ENCODE results near the gene RAB31. TPM values are rescaled to one million over a fixed set of nuclear protein-coding genes. Genes with fewer than 3 reads are reported as not detected.

RAB31 gene
- total RNA-seq, 2 donors from 2014 or later: 7.7 to 86.9 TPM

- no peak for DNase-seq (ENCODE audit: low spot score)
- peak overlapping the region; percentile 55 to 62 for H3K27ac ChIP-seq
Observed at GRCh38 chr18:9824952-9825371, 116.9 kb downstream of the RAB31 start.

GRCh38 chr18:9825571-9826073, 117.5 kb downstream of the RAB31 start:
- peak; percentile 71 for DNase-seq (ENCODE audit: low spot score)
- intact Hi-C loops (cut with DNase I): no loop called here
- Histone ChIP-seq H3K4me3 (no peak overlapping the region), H3K9me3 (no peaks in the 10 kb centered on the region), H3K27ac (peak overlapping the region; percentile 55 to 62), H3K4me1 (replicated peaks) (no peaks in the 10 kb centered on the region), H3K36me3 (no peaks in the 10 kb centered on the region), H3K27me3 (replicated peaks; ENCODE audit: insufficient read depth) (no peaks in the 10 kb centered on the region)
- TF ChIP-seq POLR2A (IDR thresholded peaks at IDR 0.05): no peak
- TF ChIP-seq POLR2AphosphoS5 (IDR thresholded peaks at IDR 0.05): peak; percentile 89
- 44% methylated on average over 6 of the region's 6 CpGs for WGBS

More at GRCh38 chr18:9824952-9825371, 116.9 kb downstream of the RAB31 start:
- Histone ChIP-seq H3K27me3 (replicated peaks; ENCODE audit: insufficient read depth) (no peaks in the 10 kb centered on the region), H3K9me3 (no peaks in the 10 kb centered on the region), H3K4me3 (no peak overlapping the region), H3K36me3 (no peaks in the 10 kb centered on the region), H3K4me1 (replicated peaks) (no peaks in the 10 kb centered on the region)
- intact Hi-C loops (cut with DNase I): no loop called here
- TF ChIP-seq, protein P1, sequence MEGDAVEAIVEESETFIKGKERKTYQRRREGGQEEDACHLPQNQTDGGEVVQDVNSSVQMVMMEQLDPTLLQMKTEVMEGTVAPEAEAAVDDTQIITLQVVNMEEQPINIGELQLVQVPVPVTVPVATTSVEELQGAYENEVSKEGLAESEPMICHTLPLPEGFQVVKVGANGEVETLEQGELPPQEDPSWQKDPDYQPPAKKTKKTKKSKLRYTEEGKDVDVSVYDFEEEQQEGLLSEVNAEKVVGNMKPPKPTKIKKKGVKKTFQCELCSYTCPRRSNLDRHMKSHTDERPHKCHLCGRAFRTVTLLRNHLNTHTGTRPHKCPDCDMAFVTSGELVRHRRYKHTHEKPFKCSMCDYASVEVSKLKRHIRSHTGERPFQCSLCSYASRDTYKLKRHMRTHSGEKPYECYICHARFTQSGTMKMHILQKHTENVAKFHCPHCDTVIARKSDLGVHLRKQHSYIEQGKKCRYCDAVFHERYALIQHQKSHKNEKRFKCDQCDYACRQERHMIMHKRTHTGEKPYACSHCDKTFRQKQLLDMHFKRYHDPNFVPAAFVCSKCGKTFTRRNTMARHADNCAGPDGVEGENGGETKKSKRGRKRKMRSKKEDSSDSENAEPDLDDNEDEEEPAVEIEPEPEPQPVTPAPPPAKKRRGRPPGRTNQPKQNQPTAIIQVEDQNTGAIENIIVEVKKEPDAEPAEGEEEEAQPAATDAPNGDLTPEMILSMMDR (IDR thresholded peaks at IDR 0.05): no peak
- TF ChIP-seq POLR2AphosphoS5 (IDR thresholded peaks at IDR 0.05) (no peak), POLR2A (IDR thresholded peaks at IDR 0.05) (no peak)
- WGBS: 78% methylated on average over 3 of the region's 3 CpGs

- TF ChIP-seq POLR2AphosphoS5 (IDR thresholded peaks at IDR 0.05) (no peak), POLR2A (IDR thresholded peaks at IDR 0.05) (no peak)
- TF ChIP-seq, protein P1 (IDR thresholded peaks at IDR 0.05): no peak
- Histone ChIP-seq H3K9me3 (no peaks in the 10 kb centered on the region), H3K4me1 (replicated peaks) (no peaks in the 10 kb centered on the region), H3K36me3 (no peaks in the 10 kb centered on the region), H3K27ac (peak overlapping the region in 1 of 2 donors; percentile 55), H3K4me3 (no peak overlapping the region), H3K27me3 (replicated peaks; ENCODE audit: insufficient read depth) (no peaks in the 10 kb centered on the region)
- no peak for DNase-seq (ENCODE audit: low spot score)
- intact Hi-C loops (cut with DNase I): no loop called here
- 85% methylated on average over 4 of the region's 4 CpGs for WGBS
Observed at GRCh38 chr18:9826685-9827084, 118.6 kb downstream of the RAB31 start.

- Histone ChIP-seq H3K36me3 (no peaks in the 10 kb centered on the region), H3K4me1 (replicated peaks) (no peaks in the 10 kb centered on the region), H3K4me3 (no peak overlapping the region), H3K27me3 (replicated peaks; ENCODE audit: insufficient read depth) (no peaks in the 10 kb centered on the region), H3K27ac (no peak overlapping the region), H3K9me3 (no peaks in the 10 kb centered on the region)
- 85% methylated on average over 7 of the region's 7 CpGs for WGBS
- TF ChIP-seq POLR2A (IDR thresholded peaks at IDR 0.05) (no peak), POLR2AphosphoS5 (IDR thresholded peaks at IDR 0.05) (no peak)
- TF ChIP-seq, protein P1 (IDR thresholded peaks at IDR 0.05): no peak
- intact Hi-C loops (cut with DNase I): no loop called here
- DNase-seq (ENCODE audit: low spot score): peak; percentile 2
Observed at GRCh38 chr18:9827211-9827792, 119.2 kb downstream of the RAB31 start.

DNA sequence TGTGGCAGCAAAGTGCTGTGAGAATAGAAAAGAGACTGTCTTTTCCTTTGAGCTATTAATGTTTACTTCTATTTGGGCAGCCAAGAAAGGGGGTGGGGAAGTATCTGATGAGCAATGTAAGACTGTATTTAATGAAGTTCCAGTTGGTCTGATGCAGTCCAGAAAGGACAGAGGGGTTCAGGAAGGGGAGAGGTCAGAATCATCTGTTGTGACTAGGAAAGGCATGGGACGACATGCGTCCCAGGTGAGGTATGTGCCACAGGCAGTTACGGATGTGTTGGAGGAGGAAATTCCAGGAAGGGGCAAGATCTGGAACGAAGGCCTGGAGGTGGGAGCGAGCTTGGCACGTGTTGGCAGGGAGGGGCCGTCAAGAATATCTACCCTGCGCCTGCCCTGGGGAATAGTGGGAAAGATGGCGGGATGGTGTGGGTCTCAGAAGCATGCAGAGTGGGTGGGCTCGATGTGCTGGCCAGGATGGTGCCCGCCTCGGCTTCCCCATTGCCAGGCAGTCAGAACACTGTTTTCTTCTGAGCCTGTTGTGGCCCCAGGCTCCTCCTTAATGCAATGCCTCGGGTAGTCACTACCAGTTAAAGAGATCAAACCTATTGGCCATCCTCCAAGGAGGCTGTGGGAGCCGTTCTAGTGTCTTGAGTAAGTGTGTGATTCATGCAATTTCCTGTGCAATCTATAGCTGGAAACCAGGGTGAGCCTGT, 119.8 kb downstream of the RAB31 start:
- H3K9me3 ChIP-seq: no peaks in the 10 kb centered on the region
- H3K27me3 ChIP-seq (replicated peaks; ENCODE audit: insufficient read depth): no peaks in the 10 kb centered on the region
- H3K4me1 ChIP-seq (replicated peaks): no peaks in the 10 kb centered on the region
- H3K36me3 ChIP-seq: no peaks in the 10 kb centered on the region
- DNase-seq (ENCODE audit: low spot score): no peak
- no peak overlapping the region for H3K4me3 ChIP-seq
- 75% methylated on average over 14 of the region's 14 CpGs for WGBS
- no peak overlapping the region for H3K27ac ChIP-seq
- TF ChIP-seq, protein P1 (IDR thresholded peaks at IDR 0.05): no peak
- TF ChIP-seq POLR2A (IDR thresholded peaks at IDR 0.05) (no peak), POLR2AphosphoS5 (IDR thresholded peaks at IDR 0.05) (no peak)
- intact Hi-C loops (cut with DNase I): no loop called here
